Left cardiac atrium (tissue), 4 donors: Measurements from ENCODE around the gene KPNB1. TPM values are rescaled to one million over a fixed set of nuclear protein-coding genes. Genes with fewer than 3 reads are reported as not detected.
"Not testable (repeated sequence)": the region's sequence is repeated elsewhere in the genome, so short reads cannot be mapped to it uniquely, and the experiment has no call there.

Source experiments
- ATAC-seq, 2 donors: fragments of 200-7000 bp; cut with Tn5 transposase; one replicate each; pipeline ENCODE4 v1.9.1; 2020; ENCODE audit warnings: mild to moderate bottlenecking in 2 of 2, moderate library complexity in 2 of 2
- DNase-seq: peaks from one replicate; pipeline ENCODE4 v3.0.0-alpha.2; 2020
- intact Hi-C, 2 donors: fragments of 100-400 bp; cut with DNase I; formaldehyde crosslinking; loops; one replicate each; pipeline versions ENCODE4 v1.14.1 to v1.15.1; 2022 to 2023
- total RNA-seq, 2 donors: library from RNA; stranded (reverse); fragmentation: NEBNext Ultra II Directional; extraction: Animal tissue kit (Norgen Biotek cat#: 25700); gene quantifications; one replicate each; pipeline ENCODE4 v1.2.1, GENCODE V29; 2021
- donor health status: DM: no; HTN: yes; CAD: no.
- donor health status: DM: no; HTN: yes; CAD: no; lungs with severe emphysema.
- donor health status: DM: yes; HTN: yes; CAD: no.
- donor health status: Dilated cardiomyopathy.

KPNB1 gene
- total RNA-seq, 2 donors from 2014 or later: 145 to 180 TPM

GRCh38 chr17:47670064-47670463, 20.3 kb downstream of the KPNB1 start:
- DNase-seq: no peak
- no peak for ATAC-seq
- intact Hi-C loops: no loop called here

DNA sequence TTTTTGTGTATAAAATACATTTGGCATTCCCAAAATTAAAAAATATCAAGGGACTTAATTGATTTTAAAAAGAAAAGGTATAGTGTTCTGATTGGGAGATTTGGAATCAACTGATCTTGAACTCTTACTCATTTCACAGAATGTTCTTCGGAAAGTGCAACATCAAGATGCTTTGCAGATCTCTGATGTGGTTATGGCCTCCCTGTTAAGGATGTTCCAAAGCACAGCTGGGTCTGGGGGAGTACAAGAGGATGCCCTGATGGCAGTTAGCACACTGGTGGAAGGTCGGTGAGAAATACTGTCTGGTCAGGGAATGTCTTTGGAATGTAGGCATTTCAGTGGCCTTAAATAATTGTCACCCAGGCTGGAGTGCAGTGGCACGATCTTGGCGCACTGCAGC, 24.8 kb downstream of the KPNB1 start:
- DNase-seq (no peak), ATAC-seq (no peak)
- intact Hi-C loops: no loop called here

GRCh38 chr17:47675380-47676198, 25.9 kb downstream of the KPNB1 start:
- no peak for DNase-seq
- ATAC-seq: peak in 1 of 2 donors; percentile 20
- intact Hi-C loops: no loop called here

GRCh38 chr17:47676199-47676472, 26.4 kb downstream of the KPNB1 start:
- no peak for DNase-seq
- intact Hi-C loops: no loop called here
- ATAC-seq: no peak

DNA sequence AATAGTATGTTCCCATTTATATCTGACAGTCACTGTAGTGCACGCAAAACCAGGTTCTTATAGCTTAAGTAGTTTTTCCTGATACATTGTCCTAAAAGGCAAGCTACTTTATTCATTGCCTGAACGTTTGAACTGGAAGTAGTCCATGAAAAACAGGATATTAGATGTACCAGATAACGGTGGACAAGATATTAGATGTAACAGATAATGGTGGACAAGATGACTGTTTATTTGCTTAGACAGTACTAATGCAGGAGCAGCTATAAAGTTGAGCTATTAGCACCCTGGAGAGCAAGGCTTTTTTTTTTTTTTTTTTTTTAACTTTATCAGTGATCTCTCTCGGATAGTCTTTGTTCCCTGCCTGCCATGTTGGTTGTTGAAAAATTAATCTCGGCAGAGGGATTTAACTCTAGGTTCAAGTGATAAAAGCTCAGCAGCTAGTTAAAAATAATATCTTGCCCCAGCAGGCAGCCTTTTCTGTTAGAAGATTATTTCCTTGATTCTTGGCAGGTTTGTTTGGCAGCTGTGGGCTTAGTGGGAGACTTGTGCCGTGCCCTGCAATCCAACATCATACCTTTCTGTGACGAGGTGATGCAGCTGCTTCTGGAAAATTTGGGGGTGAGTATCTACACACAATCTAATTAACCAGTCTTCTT, 26.9 kb downstream of the KPNB1 start:
- ATAC-seq (no peak), DNase-seq (no peak)
- intact Hi-C loops: no loop called here

GRCh38 chr17:47678196-47678595, 28.5 kb downstream of the KPNB1 start:
- ATAC-seq (no peak), DNase-seq (no peak)
- intact Hi-C loops: no loop called here

GRCh38 chr17:47682138-47682537, 32.4 kb downstream of the KPNB1 start:
- intact Hi-C loops: no loop called here
- ATAC-seq: no peak
- DNase-seq: no peak

GRCh38 chr17:47682727-47683126, 33.0 kb downstream of the KPNB1 start:
- ATAC-seq, intact Hi-C loops, DNase-seq: not testable (repeated sequence)

- ATAC-seq: no peak
- DNase-seq: no peak
Measured at GRCh38 chr17:47684025-47684424, 34.3 kb downstream of the KPNB1 start.

DNA sequence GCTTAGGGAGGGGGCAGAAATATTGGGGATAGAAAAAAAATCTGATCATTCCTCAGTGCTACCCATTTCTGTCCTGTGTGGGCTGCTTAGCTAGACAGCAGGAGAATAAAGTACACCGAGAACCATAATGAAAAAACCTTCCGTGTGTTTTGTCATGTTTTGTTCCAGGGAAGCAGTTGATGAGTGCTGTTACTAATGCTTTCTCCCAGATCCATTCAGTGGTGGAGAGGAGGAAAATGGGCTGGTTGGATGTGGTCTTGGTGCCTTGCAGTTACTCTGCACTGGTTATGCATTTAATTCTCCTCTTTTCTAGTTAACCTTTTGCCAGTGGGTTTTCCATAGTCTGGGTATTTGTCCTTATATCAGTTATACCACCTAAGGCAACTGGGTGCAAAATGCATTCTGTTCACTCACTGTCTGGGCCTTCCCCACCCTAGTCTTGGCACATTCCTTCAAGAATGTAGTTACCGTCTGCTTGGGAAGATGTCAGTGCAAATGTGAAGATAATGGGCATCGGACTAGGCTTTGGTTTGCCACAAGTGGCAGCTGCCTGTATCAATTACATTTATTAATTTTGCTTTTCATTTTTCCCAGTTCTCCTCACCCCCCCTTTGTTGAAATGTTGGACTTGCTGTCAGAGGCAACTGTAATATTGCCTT, 34.9 kb downstream of the KPNB1 start:
- DNase-seq: no peak
- ATAC-seq: no peak
- intact Hi-C loops: no loop called here

More at GRCh38 chr17:47684025-47684424, 34.3 kb downstream of the KPNB1 start:
- intact Hi-C loops: no loop called here

GRCh38 chr17:47685556-47686275, 36.0 kb downstream of the KPNB1 start:
- ATAC-seq: no peak
- no peak for DNase-seq
- intact Hi-C loops: no loop called here

- DNase-seq: no peak
- intact Hi-C loops: no loop called here
- ATAC-seq: peak in 1 of 2 donors; percentile 10
Measured at GRCh38 chr17:47686276-47686635, 36.5 kb downstream of the KPNB1 start.

- intact Hi-C loops: no loop called here
- DNase-seq (no peak), ATAC-seq (peak in 1 of 2 donors; percentile 6)
Measured at GRCh38 chr17:47686664-47687327, 37.1 kb downstream of the KPNB1 start.

DNA sequence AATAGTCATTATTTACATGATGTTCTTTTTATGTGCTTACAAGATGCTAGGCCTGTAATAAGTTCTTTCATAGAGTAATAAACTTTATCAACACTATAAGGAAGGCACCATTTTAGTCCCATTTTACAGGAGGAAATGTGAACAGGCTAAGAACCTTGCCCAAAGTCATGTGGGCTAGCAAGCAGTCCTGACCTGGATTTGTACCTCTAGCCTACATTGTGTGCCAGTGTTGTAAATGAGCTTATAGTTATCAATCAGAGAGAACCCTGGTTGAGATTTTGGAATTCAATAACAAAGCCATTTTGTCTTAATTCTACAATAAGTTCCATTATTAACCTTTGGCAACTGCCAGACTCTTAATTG, 37.6 kb downstream of the KPNB1 start:
- intact Hi-C loops: no loop called here
- ATAC-seq (no peak), DNase-seq (no peak)

DNA sequence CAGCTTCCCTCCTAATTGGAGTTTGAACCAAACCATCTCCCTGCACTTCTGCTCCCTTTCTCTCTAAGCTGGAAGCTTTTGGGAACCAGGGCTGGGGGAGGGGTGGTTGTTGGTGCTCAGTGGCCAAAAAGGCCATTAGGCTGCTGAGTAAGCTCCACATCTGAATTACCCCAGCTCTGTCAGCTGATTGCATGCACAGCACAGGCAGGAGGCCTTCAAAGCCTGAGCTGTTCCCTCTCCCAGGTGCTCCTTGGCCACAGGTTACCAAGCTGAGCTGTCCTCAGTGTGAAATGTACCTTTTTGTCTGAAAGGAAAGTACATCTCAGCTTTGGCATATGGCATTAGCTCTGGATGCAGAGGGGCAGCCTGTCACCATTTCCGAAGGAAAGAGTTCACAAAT, 38.0 kb downstream of the KPNB1 start:
- peak; percentile 9 to 25 for ATAC-seq
- intact Hi-C loops: no loop called here
- DNase-seq: no peak

DNA sequence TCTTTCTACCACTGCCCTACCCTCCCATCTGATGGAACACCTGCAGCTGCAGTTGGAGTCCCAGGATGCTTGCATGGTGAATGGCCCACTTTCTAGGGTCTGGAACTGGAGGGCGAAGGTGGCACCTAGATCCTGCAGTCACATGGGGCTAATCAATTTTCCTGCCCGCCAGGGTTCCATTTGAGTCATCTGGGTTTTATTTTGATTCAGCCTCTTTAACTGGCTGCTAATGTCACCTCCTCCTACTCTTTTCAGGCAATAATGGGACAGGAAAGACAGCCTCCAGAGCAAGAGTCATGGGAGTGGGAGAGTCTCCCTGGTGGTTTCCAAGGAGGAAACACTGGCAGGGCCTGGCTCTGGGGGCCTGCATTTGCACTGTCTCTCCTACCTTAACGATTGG, 40.4 kb downstream of the KPNB1 start:
- no peak for DNase-seq
- ATAC-seq: no peak
- intact Hi-C loops: no loop called here

DNA sequence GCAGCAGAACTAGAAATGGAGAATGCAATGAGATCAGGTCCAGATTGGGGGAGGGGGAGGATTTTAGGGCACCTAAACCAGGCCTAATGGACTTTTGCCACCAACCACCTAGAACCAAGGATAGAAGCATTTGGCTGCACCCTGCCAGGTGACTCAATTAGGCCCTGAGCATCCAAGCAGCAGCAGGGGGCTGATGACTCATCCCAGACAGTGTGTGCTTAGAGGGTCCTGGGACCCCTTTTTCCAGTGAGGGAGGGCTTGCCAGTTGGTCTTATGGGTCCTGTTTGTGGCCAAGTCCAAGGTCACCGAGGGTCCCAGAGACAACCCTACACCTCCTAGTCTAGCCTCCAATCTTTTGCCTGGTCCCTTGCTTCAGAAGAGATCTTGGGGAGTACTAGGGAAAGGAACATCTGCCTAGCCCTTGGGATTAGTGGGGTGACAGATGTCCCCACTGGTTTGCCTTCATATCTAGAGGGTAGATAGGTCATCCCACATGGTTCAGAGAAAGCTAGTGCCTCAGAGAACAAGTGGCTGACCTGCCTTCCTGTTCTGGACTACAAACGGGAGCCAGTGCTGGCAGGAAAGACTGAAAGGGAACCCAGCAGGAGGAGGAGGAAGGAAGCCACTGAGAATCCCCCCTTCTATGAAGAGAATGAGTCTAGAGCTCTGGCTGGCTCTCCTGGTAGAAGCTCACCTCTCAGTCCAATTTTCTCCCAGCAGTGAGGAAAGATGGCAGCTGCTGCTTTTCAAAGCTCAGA, 42.6 kb downstream of the KPNB1 start:
- ATAC-seq (no peak), DNase-seq (no peak)
- intact Hi-C loops: no loop called here

DNA sequence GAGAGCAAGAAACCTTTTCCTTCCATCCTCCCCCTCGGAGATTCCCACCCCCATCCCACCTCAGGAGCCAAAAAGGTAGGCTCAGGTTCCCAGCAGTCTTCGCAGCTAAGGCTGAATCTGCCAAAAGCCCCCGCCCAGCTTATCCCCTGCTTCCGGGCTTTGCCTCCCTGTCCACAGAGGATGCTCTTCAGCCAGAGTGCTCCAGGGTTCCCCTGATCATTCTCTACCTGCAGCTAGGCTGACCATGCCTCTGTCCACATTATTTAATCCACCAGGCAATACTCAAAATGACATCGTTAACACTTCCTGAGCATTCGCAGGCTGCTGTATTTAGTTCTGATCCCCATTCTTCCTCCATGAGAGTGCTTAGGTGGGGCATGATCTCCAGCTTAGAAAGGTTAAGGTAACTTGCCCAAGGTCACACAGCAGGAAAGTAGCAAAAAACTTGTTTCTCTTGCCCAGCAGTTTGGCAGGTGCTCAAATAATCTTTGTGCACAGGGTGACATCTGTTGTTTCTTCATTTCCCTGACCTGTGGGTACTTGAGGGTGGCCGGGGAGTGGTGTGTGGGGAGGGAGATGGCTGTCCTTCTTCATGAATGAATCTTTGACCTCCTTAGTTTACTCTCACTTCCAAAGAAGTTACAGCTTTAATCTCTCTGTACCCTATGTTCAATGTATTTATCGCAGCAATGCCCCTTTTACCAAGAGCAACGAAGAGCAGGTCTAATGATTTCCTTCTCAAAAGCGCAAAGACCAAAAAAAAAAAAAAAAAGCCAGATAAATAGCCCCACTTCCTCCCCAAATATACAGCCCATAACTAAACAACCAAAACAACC, 43.4 kb downstream of the KPNB1 start:
- no peak for DNase-seq
- intact Hi-C loops: no loop called here
- ATAC-seq: no peak
